Fibroblast of skin of abdomen (primary cell): ENCODE measurements around the gene MGAT4A.
"Not testable (repeated sequence)": the region's sequence is repeated elsewhere in the genome, so short reads cannot be mapped to it uniquely, and the experiment has no call there.

Source experiments
- DNase-seq: peaks from one replicate; pipeline ENCODE4 v3.0.0-alpha.2; 2013

MGAT4A gene

DNA sequence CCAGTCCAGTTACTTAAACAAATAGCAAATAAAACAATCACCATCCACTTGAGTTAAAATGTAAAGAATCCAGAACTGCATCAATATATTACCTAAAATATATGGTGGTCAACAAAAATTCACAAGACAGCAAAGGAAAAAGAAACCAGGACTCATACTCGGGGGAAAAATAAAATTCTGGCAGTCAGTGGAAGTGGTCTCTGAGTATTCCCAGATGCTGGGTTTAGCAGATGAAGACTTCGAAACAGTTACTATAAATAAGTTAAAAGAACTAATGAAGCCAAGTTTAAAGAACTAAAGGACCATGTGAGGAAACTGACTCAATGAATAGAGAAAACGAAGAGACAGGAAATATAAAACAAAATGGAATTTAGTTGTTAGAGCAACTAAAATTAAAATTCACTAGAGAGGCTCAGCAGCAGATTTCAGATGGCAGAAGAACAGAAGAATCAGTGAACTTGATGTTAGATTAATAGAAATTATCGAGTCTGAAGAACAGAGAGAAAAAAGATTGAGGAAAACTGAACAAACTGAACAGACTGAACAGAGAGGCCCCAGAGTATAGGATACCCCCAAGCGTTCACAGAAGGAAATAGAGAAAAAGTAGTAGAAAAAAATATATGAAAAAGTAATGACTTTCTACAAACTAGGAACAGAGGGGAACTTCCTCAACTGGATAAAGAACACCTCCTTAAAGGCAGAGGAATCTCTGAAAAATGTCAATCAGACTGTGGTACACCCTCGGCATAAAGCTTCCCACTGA is 27.9 kb downstream of the MGAT4A start:
- no peak for DNase-seq

DNA sequence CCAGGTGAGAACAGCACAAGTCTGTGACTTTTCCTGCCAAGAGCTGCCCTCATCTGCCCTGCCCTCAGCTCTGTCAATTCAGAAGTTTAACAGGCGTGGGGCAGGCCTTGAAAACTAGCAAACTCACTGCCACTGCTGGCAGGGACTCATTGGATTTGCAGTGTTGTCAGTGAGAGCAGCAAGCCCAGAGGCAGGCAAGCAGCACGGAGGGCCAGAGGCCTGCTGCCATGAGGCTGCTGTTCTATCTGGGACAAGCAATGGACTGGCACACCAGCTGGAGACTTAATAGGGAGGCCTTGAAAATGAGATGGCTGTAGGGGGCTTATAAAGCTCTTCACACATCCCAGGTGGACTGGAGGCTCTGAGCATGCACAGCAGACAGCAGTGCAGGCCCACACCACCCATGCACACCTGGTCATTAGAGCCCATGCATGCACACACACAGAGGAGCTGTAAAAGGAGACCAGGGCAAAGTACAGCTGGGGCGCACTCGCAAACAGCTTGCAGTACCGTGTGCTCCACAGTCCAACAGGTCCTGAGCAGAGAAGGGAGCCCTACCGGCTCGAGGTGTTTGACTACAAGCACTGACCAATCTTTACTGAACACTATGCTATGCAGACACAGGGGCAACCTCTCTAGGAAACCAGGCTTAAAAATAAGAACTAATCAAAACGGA is 28.7 kb downstream of the MGAT4A start:
- DNase-seq: no peak

DNA sequence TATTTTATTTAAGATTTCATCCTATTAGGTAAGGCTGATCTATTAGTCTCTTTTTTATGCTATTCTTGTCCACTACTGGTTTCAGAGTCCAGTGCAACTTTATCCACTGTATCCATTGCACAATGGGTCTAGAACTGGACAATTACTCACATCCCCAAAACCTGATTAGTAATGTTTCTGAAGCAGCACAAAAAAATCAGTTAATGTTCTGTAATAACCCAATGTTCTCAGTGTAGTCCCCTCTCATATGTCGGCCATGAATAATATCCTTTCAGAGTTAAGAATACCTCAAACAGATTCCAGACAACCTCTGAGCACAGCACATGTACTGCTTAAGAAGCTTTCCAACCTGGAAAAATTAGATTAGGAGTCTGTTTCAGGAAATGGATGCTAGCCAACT is 29.7 kb downstream of the MGAT4A start:
- DNase-seq: no peak

GRCh38 chr2:98698896-98699295 is 32.0 kb downstream of the MGAT4A start:
- DNase-seq: no peak

GRCh38 chr2:98697651-98698337 is 33.1 kb downstream of the MGAT4A start:
- DNase-seq: no peak

DNA sequence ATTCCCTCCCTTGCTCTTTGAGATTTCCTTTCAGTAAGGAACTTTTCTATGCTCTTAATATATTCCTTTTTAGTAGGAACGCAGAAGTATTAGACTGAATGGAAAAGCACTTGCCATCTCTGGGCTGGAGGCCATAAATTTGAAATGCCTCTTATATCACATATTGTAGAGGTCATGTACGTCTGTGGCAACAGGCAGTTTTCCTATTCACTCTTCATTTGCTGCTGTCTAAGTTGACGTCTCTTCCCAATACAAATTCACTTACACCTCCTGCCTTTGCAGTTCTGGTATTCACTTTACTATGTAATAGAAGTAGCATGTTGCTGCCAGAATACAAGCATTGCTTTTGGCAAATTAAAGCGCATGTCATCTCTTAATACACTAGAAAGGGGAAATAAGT is 34.7 kb downstream of the MGAT4A start:
- no peak for DNase-seq

- DNase-seq: no peak
These were observed 35.7 kb downstream of the MGAT4A start for GRCh38 chr2:98695255-98695654.

DNA sequence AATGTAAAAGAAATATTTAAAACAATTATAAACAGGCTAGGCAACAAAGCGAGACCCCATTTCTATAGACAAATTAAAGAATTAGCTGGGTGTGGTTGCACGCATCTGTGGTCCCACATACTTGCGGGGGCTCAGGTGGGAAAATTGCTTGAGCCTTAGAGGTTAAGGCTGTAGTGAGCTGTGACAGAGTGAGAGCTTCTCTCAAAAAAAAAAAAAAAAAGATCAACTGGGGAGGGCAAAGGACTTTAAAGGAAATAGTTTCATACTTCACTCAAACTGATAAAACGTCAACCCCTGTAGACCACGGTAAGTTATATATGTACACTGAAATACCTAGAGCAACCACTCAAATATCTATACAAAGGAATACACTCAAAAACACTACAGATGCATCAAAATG is 37.5 kb downstream of the MGAT4A start:
- DNase-seq: no peak

DNA sequence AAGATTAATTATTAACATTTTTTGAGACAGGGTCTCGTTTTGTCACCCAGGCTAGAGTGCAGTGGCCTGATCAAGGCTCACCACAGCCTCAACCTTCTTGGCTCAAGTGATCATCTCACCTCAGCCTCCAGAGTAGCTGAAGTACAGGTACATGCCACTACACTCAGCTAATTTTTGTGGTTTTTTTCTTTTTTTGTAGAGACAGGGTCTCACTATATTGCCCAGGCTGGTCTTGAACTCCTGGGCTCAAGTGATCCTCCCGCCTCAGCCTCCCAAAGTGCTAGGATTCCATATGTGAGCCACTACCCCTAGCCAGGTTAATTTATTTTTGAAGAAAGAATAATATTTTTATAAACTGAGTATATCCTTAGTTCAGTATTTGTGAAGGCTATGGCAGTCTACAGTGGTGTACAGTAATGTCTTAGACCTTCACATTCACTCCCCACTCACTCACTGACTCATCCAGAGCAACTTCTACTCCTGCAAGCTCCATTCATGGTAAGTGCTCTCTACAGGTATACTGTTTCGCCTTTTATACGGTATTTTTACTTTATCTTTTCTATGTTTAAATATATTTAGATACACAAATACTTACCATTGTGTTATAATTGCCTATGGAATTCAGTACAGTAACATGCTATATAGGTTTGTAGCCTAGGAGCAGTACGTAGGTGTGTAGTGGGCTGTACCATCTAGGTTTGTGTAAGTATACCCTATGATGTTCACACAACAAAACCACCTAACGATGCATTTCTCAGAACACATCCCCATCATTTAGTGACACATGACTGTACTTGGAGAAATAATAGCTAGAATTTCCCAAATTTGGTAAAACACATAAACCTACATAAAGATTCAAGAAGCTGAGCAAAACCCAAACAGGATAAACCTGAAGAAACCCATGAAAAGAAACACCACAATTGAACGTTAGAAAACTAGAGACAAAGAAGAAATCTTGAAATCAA is 38.6 kb downstream of the MGAT4A start:
- DNase-seq: no peak

DNA sequence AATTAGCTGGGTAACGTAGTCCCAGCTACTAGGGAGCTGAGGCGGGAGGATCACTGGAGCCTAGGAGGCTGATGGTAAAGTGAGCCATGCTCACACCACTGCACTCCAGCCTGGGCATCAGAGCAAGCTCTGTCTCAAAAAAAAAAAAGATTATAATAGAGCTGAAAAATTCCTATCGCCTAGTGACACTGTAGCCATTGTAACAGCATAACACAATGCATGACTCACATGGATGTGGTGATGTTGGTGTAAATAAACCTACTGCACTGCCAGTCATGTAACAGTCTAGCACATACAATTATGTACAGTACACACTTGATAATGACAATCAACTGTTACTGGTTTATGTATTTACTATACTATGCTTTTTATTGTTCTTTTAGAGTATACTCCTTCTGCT is 39.6 kb downstream of the MGAT4A start:
- DNase-seq: no peak

GRCh38 chr2:98685930-98686887 is 44.7 kb downstream of the MGAT4A start:
- DNase-seq: no peak

DNA sequence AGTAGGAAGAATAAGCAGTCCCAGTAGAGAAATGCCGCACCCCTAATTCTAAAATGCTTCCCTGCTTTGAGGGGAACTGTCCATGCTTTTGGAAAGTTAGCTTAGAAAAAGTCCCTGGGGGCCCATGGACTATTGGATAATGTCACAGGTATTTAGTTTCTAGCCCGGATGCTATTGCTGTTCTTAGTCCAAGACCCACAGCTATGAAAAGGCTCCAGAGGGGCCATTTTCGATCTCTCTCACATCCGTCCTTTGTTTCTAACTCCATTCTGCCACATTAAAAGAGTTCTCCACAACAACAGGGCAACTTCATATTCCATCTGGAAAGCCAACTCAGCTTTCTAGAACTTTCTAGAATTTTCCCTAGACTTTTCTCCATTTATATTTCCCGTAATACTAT is 47.2 kb downstream of the MGAT4A start:
- no peak for DNase-seq

DNA sequence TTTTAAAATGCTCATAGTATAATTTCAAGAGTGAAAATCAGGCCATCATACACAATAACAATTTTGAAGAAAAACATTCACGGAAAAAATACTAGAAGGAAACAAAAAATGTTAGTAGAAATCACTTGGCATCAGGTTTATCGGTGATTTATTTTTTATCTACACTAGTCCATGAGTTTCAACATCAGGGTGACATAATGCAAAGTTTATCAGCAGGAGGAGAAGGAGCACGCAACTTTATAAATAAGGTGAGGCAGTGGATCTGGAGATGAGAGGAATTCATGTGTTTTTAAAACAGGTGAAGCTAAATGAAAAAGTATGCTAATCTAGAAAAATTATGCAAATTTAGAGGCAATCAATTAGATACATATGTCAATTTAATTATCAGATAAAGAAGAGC is 54.2 kb downstream of the MGAT4A start:
- no peak for DNase-seq

GRCh38 chr2:98674233-98674964 is 56.5 kb downstream of the MGAT4A start:
- no peak for DNase-seq

GRCh38 chr2:98669675-98670074 is 61.3 kb downstream of the MGAT4A start:
- DNase-seq: no peak

DNA sequence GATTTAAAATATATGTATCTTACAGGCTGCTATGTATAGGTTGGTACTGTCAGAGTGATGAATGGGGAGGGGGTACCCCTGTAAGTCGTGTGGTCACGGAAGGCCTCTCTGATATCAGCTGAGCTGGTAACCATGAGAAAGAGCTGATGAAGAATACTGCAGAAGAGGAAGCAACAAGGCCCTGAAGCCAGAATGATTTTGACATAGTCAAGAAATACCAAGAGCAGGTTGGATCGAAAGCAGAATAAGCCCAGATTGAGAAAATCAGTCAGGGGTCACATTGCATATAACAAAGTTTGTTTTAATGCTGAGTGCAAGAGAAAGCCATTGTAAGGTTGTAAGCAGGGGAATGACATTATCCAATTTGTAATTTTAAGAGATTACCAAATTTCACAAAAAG is 65.3 kb downstream of the MGAT4A start:
- DNase-seq: no peak

- peak; percentile 3 for DNase-seq
These were observed 66.6 kb downstream of the MGAT4A start for GRCh38 chr2:98664323-98664722.

DNA sequence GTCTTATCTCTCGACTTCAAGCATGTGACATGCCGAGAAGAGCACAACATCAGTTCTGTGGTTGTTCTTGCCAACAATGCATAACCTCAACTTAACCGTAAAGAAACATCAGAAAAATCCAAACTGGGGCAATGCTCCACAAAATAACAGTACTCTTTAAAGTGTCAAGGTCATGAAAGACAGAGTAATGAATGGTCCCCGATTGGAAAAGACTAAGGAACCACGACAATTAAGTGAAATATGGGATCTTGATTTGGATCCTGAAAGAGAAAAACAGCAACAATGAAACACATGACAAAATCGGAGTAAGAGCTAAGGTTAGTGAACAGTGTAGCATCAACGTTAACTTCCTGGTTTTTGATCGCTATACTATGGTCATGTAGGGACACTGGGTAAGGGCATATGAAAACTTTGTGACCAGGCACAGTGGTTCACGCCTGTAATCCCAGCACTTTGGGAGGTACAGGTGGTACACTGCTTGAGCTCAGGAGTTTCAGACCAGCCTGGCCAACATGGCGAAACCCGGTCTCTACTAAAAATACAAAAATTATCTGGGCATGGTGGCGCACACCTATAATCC is 67.3 kb downstream of the MGAT4A start:
- DNase-seq: no peak

DNA sequence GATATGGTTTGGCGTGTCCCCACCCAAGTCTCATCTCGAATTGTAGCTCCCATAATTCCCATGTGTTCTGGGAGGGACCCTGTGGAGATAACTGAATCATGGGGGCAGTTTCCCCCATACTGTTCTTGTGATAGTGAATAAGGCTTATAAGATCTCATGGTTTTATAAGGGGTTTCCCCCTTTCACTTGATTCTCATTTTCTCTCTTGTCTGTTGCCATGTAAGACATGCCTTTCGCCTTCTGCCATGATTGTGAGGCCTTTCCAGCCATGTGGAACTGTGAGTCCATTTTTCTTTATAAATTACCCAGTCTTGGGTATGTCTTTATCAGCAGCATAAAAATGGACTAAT is 71.5 kb downstream of the MGAT4A start:
- not testable (repeated sequence) for DNase-seq

- no peak for DNase-seq
These were observed 72.0 kb downstream of the MGAT4A start for GRCh38 chr2:98658816-98659490.
